HCT116 (cell line): ENCODE measurements around the gene ARPC4. TPM values are rescaled to one million over a fixed set of nuclear protein-coding genes. Genes with fewer than 3 reads are reported as not detected.

ENCODE experiments used
- ATAC-seq: fragments of 200-7000 bp; cut with Tn5 transposase; 2 replicates; pipeline ENCODE4 v1.9.1; 2020; ENCODE audit warnings: mild to moderate bottlenecking, moderate library complexity
- BruUV-seq: library from RNA; stranded (reverse); fragments of 400-500 nt; replicated peaks from 2 replicates; lab custom pipeline; 2021; lab: Mats Ljungman, UMichigan
- CTCF ChIA-PET: fragments of 300-600 bp; sonication (Branson Sonifier 250); formaldehyde crosslinking; loops from one replicate; lab custom pipeline; 2021; ENCODE audit warnings: antibody characterized with exemption; lab: Charles Lee
- POLR2A ChIA-PET: fragments of 300-600, 350-600 bp; sonication (Branson Sonifier 250); formaldehyde crosslinking; loops from one replicate; lab custom pipeline; 2021; ENCODE audit warnings: antibody characterized with exemption; lab: Charles Lee
- RAD21 ChIA-PET, 2 experiments: fragments of 300-600 bp; sonication (Branson Sonifier 250); formaldehyde crosslinking; loops; one replicate each; lab custom pipeline; 2023; ENCODE audit warnings: low total read pairs in 2 of 2; ENCODE audit not compliant: uncharacterized antibody in 2 of 2, unreplicated experiment in 2 of 2, low non-redundant PET in 1 of 2; lab: Charles Lee
- DNase-seq: peaks from one replicate; pipeline ENCODE4 v3.0.0-alpha.2; 2010; ENCODE audit warnings: low read depth, low spot score
- H2AFZ ChIP-seq: fragments of 200-600 bp; shearing (Covaris generic), sonication (generic); 2 replicates; pipeline ENCODE4 v1.6.1; 2017; ENCODE audit warnings: low read depth, mixed run types, mixed read lengths, antibody characterized with exemption, low read length; ENCODE audit not compliant: poor library complexity, severe bottlenecking
- H3K27ac ChIP-seq: 2 replicates; pipeline ENCODE4 v1.5.1; 2012; ENCODE audit warnings: low read depth, low read length
- H3K27me3 ChIP-seq: fragments of 200-600 bp; sonication (generic); 2 replicates; pipeline ENCODE4 v1.6.1; 2016; ENCODE audit warnings: mixed run types, low read length, mixed read lengths; ENCODE audit not compliant: insufficient read depth
- H3K36me3 ChIP-seq, 2 experiments: fragments of 200-500 bp in 1 of 2; fragments of 200-600 bp in 1 of 2; sonication (Bioruptor generic) in 1 of 2; sonication (generic) in 1 of 2; 2 replicates each; pipeline versions ENCODE4 v1.5.1 to v1.6.1; 2014 to 2016; ENCODE audit warnings: low read length in 2 of 2, inconsistent platforms in 1 of 2, mixed read lengths in 1 of 2, mixed run types in 1 of 2; ENCODE audit not compliant: insufficient read depth in 2 of 2, control insufficient read depth in 1 of 2
- H3K4me1 ChIP-seq, 2 experiments: fragments of 200-600 bp in 1 of 2; sonication (generic) in 1 of 2; 2 replicates each; pipeline versions ENCODE4 v1.5.1 to v1.6.1; 2012 to 2017; ENCODE audit warnings: low read length in 2 of 2, inconsistent platforms in 1 of 2, mild to moderate bottlenecking in 1 of 2, mixed read lengths in 1 of 2, mixed run types in 1 of 2, moderate library complexity in 1 of 2; ENCODE audit not compliant: insufficient read depth in 2 of 2, control insufficient read depth in 1 of 2
- H3K4me2 ChIP-seq: fragments of 200-600 bp; sonication (generic); 2 replicates; pipeline ENCODE4 v1.6.1; 2017; ENCODE audit warnings: mixed run types, low read length, mixed read lengths
- H3K4me3 ChIP-seq, 2 experiments: fragments of 200-600 bp in 1 of 2; sonication (generic) in 1 of 2; replicated peaks in 1 of 2; 2 replicates each; pipeline ENCODE4 v1.5.1; 2011 to 2016; ENCODE audit warnings: low read length in 2 of 2, control low read depth in 1 of 2, low read depth in 1 of 2, mild to moderate bottlenecking in 1 of 2, mixed read lengths in 1 of 2, mixed run types in 1 of 2
- H3K79me2 ChIP-seq: fragments of 200-600 bp; sonication (generic); 2 replicates; pipeline ENCODE4 v1.6.1; 2017; ENCODE audit warnings: mild to moderate bottlenecking, mixed run types, low read length, moderate library complexity, mixed read lengths; ENCODE audit not compliant: insufficient read depth
- H3K9ac ChIP-seq: fragments of 200-600 bp; sonication (generic); 2 replicates; pipeline ENCODE4 v1.6.1; 2016; ENCODE audit warnings: low read length, mixed read lengths
- H3K9me2 ChIP-seq: fragments of 200-600 bp; sonication (generic), shearing (Covaris generic); 2 replicates; pipeline ENCODE4 v1.6.1; 2017; ENCODE audit warnings: mixed run types, mild to moderate bottlenecking, moderate library complexity; ENCODE audit not compliant: insufficient read depth
- H3K9me3 ChIP-seq, 2 experiments: fragments of 200-500 bp in 1 of 2; fragments of 200-600 bp in 1 of 2; sonication (Bioruptor generic) in 1 of 2; sonication (generic) in 1 of 2; 2 replicates each; pipeline ENCODE4 v1.6.1; 2014 to 2017; ENCODE audit warnings: low read length in 2 of 2, mixed read lengths in 2 of 2, inconsistent platforms in 1 of 2, low read depth in 1 of 2, mild to moderate bottlenecking in 1 of 2, mixed run types in 1 of 2, moderate library complexity in 1 of 2; ENCODE audit not compliant: control insufficient read depth in 1 of 2, insufficient read depth in 1 of 2
- H4K20me1 ChIP-seq: fragments of 200-600 bp; sonication (generic), shearing (Covaris generic); 2 replicates; pipeline ENCODE4 v1.6.1; 2017; ENCODE audit warnings: mixed run types, mild to moderate bottlenecking, moderate library complexity; ENCODE audit not compliant: insufficient read depth
- ATF3 ChIP-seq: IDR thresholded peaks from 2 replicates; pipeline ENCODE4 v1.6.1; 2012
- EGR1 ChIP-seq: IDR thresholded peaks from 2 replicates; pipeline ENCODE4 v1.6.1; 2012; ENCODE audit warnings: low read depth
- ELF1 ChIP-seq: IDR thresholded peaks from 2 replicates; pipeline ENCODE4 v1.6.1; 2012; ENCODE audit warnings: low read depth, borderline replicate concordance
- MAX ChIP-seq: IDR thresholded peaks from 2 replicates; pipeline ENCODE4 v1.6.1; 2012
- POLR2A ChIP-seq: IDR thresholded peaks from 2 replicates; pipeline ENCODE4 v1.7.0; 2011; ENCODE audit warnings: borderline replicate concordance; ENCODE audit not compliant: insufficient read depth, insufficient read length; ENCODE audit errors: extremely low read depth
- POLR2AphosphoS5 ChIP-seq: IDR thresholded peaks from 2 replicates; pipeline ENCODE4 v1.6.1; 2011; ENCODE audit warnings: mild to moderate bottlenecking, low read depth, low read length, moderate library complexity
- RAD21 ChIP-seq: IDR thresholded peaks from 2 replicates; pipeline ENCODE4 v1.6.1; 2012; ENCODE audit warnings: low read depth, mild to moderate bottlenecking
- REST ChIP-seq: IDR thresholded peaks from 2 replicates; pipeline ENCODE4 v1.6.1; 2012; ENCODE audit warnings: low read depth
- TCF7L2 ChIP-seq: IDR thresholded peaks from 2 replicates; pipeline ENCODE4 v1.7.0; 2011; ENCODE audit warnings: borderline replicate concordance, inconsistent platforms; ENCODE audit not compliant: insufficient read depth, insufficient read length; ENCODE audit errors: extremely low read depth
- ZNF274 ChIP-seq: fragments of 200-500 bp; sonication (Bioruptor generic); IDR thresholded peaks from 2 replicates; pipeline ENCODE4 v1.6.1; 2014; ENCODE audit warnings: mild to moderate bottlenecking, low read depth, low read length, inconsistent platforms
- intact Hi-C: fragments of 100-400 bp; cut with micrococcal nuclease; formaldehyde crosslinking; loops from 2 replicates; pipeline ENCODE4 v1.10.0; 2022
- total RNA-seq: library from RNA; stranded (reverse); gene quantifications from one replicate; pipeline ENCODE4 v1.2.1, GENCODE V29; 2021; ENCODE audit not compliant: unreplicated experiment

ARPC4 gene
- total RNA-seq, 1 experiment from 2014 or later = 110 TPM

DNA sequence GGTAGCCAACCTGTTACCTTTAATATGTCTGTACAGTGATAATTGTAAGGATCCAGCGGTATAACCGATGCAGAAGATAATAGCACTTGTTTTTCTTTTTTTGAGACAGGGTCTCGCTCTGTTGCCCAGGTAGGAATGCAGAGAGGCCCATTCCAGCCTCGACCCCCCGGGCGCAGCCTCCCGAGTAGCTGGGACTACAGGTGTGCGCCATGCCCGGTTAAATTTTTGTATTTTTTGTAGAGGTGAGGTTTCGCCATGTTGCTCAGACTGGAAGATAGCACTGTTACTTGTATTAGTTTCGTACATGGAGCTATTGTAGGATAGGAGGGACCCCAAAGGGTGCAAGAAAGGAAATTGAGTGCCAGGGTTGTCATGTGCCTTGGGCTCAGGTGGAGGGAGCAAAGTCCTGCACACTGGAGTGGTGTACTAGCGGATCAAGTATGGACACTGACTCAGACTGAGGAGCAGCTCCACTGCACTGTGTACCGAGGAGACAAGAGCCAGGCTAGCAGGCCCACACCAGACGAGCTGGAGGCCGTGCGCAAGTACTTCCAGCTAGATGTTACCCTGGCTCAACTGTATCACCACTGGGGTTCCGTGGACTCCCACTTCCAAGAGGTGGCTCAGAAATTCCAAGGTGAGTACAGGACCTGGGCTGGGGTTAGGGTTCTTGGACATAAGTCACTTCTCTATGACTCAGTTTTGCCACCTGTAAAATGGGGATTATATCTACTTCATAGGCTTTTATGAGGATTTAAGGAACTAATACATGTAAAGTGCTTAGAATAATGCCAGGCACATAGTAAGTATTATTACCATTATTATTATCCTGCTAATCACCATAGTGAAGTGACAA, 42.1 kb upstream of the ARPC4 start:
- H3K79me2 ChIP-seq = peaks cover 8% of the 10 kb centered on the region
- TSS peak; percentile 50 for BruUV-seq
- peaks cover 8 to 18% of the 10 kb centered on the region in 2 experiments for H3K4me1 ChIP-seq
- H3K27me3 ChIP-seq = no peaks in the 10 kb centered on the region
- ChIA-PET RAD21 (interaction anchor here in 1 of 2 experiments (1.2 kb wide), 1 partner anchor 35 kb away, joined by 3 read pairs; no protein-coding TSS in a partner anchor), POLR2A (no interaction called here)
- no peaks in the 10 kb centered on the region for H4K20me1 ChIP-seq
- H3K27ac ChIP-seq = peak overlapping the region; percentile 74
- peak overlapping the region; percentile 73 to 82 for H3K4me3 ChIP-seq
- H3K4me2 ChIP-seq = peak overlapping the region; percentile 99
- no peak for DNase-seq
- no peaks in the 10 kb centered on the region for H3K9me2 ChIP-seq
- no peak for TF ChIP-seq EGR1
- TF ChIP-seq TCF7L2 = no peak
- TF ChIP-seq POLR2A = no peak
- no peak for TF ChIP-seq ELF1
- TF ChIP-seq RAD21 = no peak
- TF ChIP-seq POLR2AphosphoS5 = no peak
- no peak for TF ChIP-seq ATF3
- no peak for TF ChIP-seq REST
- no peak for TF ChIP-seq ZNF274
- no peak for TF ChIP-seq MAX
- TF ChIP-seq, all 23 proteins: peak for 0
- Histone ChIP-seq H2AFZ (peak overlapping the region; percentile 2), H3K9me3 (no peaks in the 10 kb centered on the region), H3K9ac (peak overlapping the region; percentile 78), H3K36me3 (peaks cover 21 to 32% of the 10 kb centered on the region in 2 experiments)
- CTCF ChIA-PET = no interaction called here
- no peak for ATAC-seq
- intact Hi-C loops = no loop called here
